ENCODE measurements around the gene MUC5AC.

GRCh38 chr11:1203505-1204271, 45.9 kb downstream of the MUC5AC start:
- TF ChIP-seq CTCF (conservative IDR thresholded peaks at IDR 0.05; ENCODE audit: low read length), result no peak
- TF ChIP-seq EZH2phosphoT487 (IDR thresholded peaks at IDR 0.05; ENCODE audit: borderline replicate concordance, low read depth, low read length), result no peak

All from OCI-LY7 (cell line).